Fibroblast of lung (primary cell): ENCODE measurements around the gene CPEB4. TPM values are rescaled to one million over a fixed set of nuclear protein-coding genes. Genes with fewer than 3 reads are reported as not detected.
A peak's percentile ranks its signal among the peaks of the same experiment; 100 is the strongest.

ENCODE experiments used
- DNase-seq, 2 donors: peaks; one replicate each; pipeline versions ENCODE4 v3.0.0 to v3.0.0-alpha.2; 2010; ENCODE audit warnings: low read depth in 2 of 2
- H2AFZ ChIP-seq: 2 replicates; pipeline ENCODE4 v1.5.1; 2012; ENCODE audit warnings: low read length, control low read depth, inconsistent platforms
- H3K27ac ChIP-seq: 2 replicates; pipeline ENCODE4 v1.5.1; 2011; ENCODE audit warnings: low read length, control low read depth; ENCODE audit not compliant: insufficient read depth
- H3K27me3 ChIP-seq: 2 replicates; pipeline ENCODE4 v1.5.1; 2011; ENCODE audit warnings: mild to moderate bottlenecking, low read length; ENCODE audit not compliant: control insufficient read depth, insufficient read depth
- H3K36me3 ChIP-seq: 2 replicates; pipeline ENCODE4 v1.5.1; 2011; ENCODE audit warnings: low read length; ENCODE audit not compliant: control insufficient read depth, insufficient read depth
- H3K4me1 ChIP-seq: 2 replicates; pipeline ENCODE4 v1.5.1; 2011; ENCODE audit warnings: low read length; ENCODE audit not compliant: control insufficient read depth, insufficient read depth; ENCODE audit errors: extremely low read depth
- H3K4me2 ChIP-seq: 2 replicates; pipeline ENCODE4 v1.5.1; 2011; ENCODE audit warnings: low read length, control low read depth; ENCODE audit not compliant: insufficient read depth; ENCODE audit errors: extremely low read depth
- H3K4me3 ChIP-seq, 4 experiments: fragments of 200-600 bp in 1 of 4; sonication (generic) in 1 of 4; replicated peaks in 1 of 4; 2 replicates each; pipeline ENCODE4 v1.5.1; 2011 to 2016; ENCODE audit warnings: low read length in 4 of 4, low read depth in 3 of 4, mild to moderate bottlenecking in 3 of 4, control low read depth in 2 of 4, inconsistent platforms in 1 of 4, mixed read lengths in 1 of 4; ENCODE audit not compliant: insufficient read depth in 1 of 4; ENCODE audit errors: control extremely low read depth in 1 of 4
- H3K79me2 ChIP-seq: 2 replicates; pipeline ENCODE4 v1.5.1; 2012; ENCODE audit warnings: mild to moderate bottlenecking, low read length, inconsistent platforms; ENCODE audit not compliant: control insufficient read depth, insufficient read depth
- H3K9ac ChIP-seq: 2 replicates; pipeline ENCODE4 v1.5.1; 2011; ENCODE audit warnings: mild to moderate bottlenecking, low read length, control low read depth; ENCODE audit not compliant: insufficient read depth
- H3K9me3 ChIP-seq: 2 replicates; pipeline ENCODE4 v1.5.1; 2012; ENCODE audit warnings: low read depth, low read length; ENCODE audit not compliant: control insufficient read depth, insufficient read depth
- H4K20me1 ChIP-seq: 2 replicates; pipeline ENCODE4 v1.5.1; 2011; ENCODE audit warnings: low read length; ENCODE audit not compliant: control insufficient read depth, insufficient read depth; ENCODE audit errors: extremely low read depth
- CTCF ChIP-seq, 2 donors: IDR thresholded peaks in 1 of 2; conservative IDR thresholded peaks in 1 of 2; 1 replicate in 1 of 2; 2 replicates in 1 of 2; pipeline ENCODE4 v1.5.1; 2011 to 2012; ENCODE audit warnings: low read length in 2 of 2, control low read depth in 1 of 2, inconsistent platforms in 1 of 2, low read depth in 1 of 2, mild to moderate bottlenecking in 1 of 2
- EZH2 ChIP-seq: IDR thresholded peaks from 2 replicates; pipeline ENCODE4 v1.5.1; 2012; ENCODE audit warnings: low read length, control low read depth, mild to moderate bottlenecking; ENCODE audit errors: missing control alignments
- polyA plus RNA-seq, 2 donors: library from polyadenylated mRNA; depleted of rRNA in 1 of 2; stranded (reverse) in 1 of 2; unstranded in 1 of 2; fragments of >200 nt; gene quantifications; 2 replicates each; pipeline ENCODE4 v1.2.1, GENCODE V29; 2011 to 2012; ENCODE audit warnings: missing spikeins in 1 of 2
- total RNA-seq: library from RNA; depleted of rRNA; stranded (reverse); fragments of >200 nt; gene quantifications from 2 replicates; pipeline ENCODE4 v1.2.1, GENCODE V29; 2014

Gene CPEB4
- total and polyA plus RNA-seq, 2 donors (not counting 1 experiment from before 2014, with no cell fraction given), result 19.9 to 23.6 TPM

GRCh38 chr5:173968154-173968797, 80.1 kb downstream of the CPEB4 start:
- TF ChIP-seq CTCF (conservative IDR thresholded peaks at IDR 0.05 in 1 of 2, IDR thresholded peaks at IDR 0.05 in 1 of 2; ENCODE audit: low read depth in 1 of 2, low read length in 2 of 2), result no peak
- no peak for TF ChIP-seq EZH2
- Histone ChIP-seq H3K36me3 (no peaks in the 10 kb centered on the region), H3K9me3 (no peaks in the 10 kb centered on the region), H4K20me1 (no peaks in the 10 kb centered on the region), H3K4me1 (no peaks in the 10 kb centered on the region), H3K27me3 (no peaks in the 10 kb centered on the region), H3K4me2 (no peak overlapping the region), H2AFZ (no peak overlapping the region), H3K27ac (no peak overlapping the region), H3K4me3 (no peak overlapping the region), H3K79me2 (no peaks in the 10 kb centered on the region), H3K9ac (no peak overlapping the region)
- DNase-seq, result peak in 1 of 2 donors; percentile 27

- Histone ChIP-seq H3K4me3 (no peak overlapping the region), H3K4me2 (no peak overlapping the region), H2AFZ (no peak overlapping the region), H3K4me1 (no peaks in the 10 kb centered on the region), H3K27ac (no peak overlapping the region), H3K79me2 (no peaks in the 10 kb centered on the region), H3K27me3 (no peaks in the 10 kb centered on the region), H3K9me3 (no peaks in the 10 kb centered on the region), H3K9ac (no peak overlapping the region), H4K20me1 (no peaks in the 10 kb centered on the region), H3K36me3 (no peaks in the 10 kb centered on the region)
- peak; percentile 38 to 67 for DNase-seq
- TF ChIP-seq EZH2, result no peak
- TF ChIP-seq CTCF (conservative IDR thresholded peaks at IDR 0.05 in 1 of 2, IDR thresholded peaks at IDR 0.05 in 1 of 2; ENCODE audit: low read depth in 1 of 2, low read length in 2 of 2), result no peak
These were observed 81.3 kb downstream of the CPEB4 start for GRCh38 chr5:173969167-173970049.

GRCh38 chr5:173970878-173971650, 82.9 kb downstream of the CPEB4 start:
- Histone ChIP-seq H3K4me2 (no peak overlapping the region), H3K4me3 (no peak overlapping the region), H3K36me3 (no peaks in the 10 kb centered on the region), H4K20me1 (no peaks in the 10 kb centered on the region), H3K4me1 (no peaks in the 10 kb centered on the region), H3K79me2 (no peaks in the 10 kb centered on the region), H3K9me3 (no peaks in the 10 kb centered on the region), H3K9ac (no peak overlapping the region), H3K27me3 (no peaks in the 10 kb centered on the region), H2AFZ (no peak overlapping the region), H3K27ac (no peak overlapping the region)
- no peak for TF ChIP-seq CTCF (conservative IDR thresholded peaks at IDR 0.05 in 1 of 2, IDR thresholded peaks at IDR 0.05 in 1 of 2; ENCODE audit: low read depth in 1 of 2, low read length in 2 of 2)
- TF ChIP-seq EZH2, result no peak
- no peak for DNase-seq
